Measurements from ENCODE around the gene BEND2.

DNA sequence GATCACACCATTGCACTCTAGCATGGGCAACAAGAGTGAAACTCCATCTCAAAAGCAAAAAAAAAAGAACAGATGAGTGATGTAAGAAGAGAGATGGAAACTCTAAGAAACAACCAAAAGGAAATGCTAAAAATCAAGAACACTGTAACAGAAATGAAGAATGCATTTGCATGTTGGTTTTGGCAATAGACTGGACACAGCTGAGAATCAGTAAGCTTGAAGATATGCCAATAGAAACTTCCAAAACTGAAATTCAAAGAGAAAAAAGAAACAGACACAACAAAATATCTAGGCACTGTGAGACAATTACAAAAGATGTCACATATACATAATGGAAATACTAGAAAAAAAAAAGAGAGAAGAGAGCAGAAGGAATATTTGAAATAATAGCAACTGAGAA lies 93.7 kb downstream of the BEND2 start:
- no peak for TF ChIP-seq CTCF (IDR thresholded peaks at IDR 0.05)
- TF ChIP-seq POLR2A (IDR thresholded peaks at IDR 0.05) = no peak
- no peak for TF ChIP-seq EP300 (IDR thresholded peaks at IDR 0.05)
